ENCODE data around the gene TENM4. TPM values are rescaled to one million over a fixed set of nuclear protein-coding genes. Genes with fewer than 3 reads are reported as not detected.

TENM4 gene
- total RNA-seq, 1 donor from 2014 or later: 0.21 TPM

- no peak for DNase-seq (ENCODE audit: low read depth)
Measured at GRCh38 chr11:79346021-79346420, 94.8 kb downstream of the TENM4 start.

GRCh38 chr11:79344753-79345294 is 96.0 kb downstream of the TENM4 start:
- no peak for DNase-seq (ENCODE audit: low read depth)

- no peak for DNase-seq (ENCODE audit: low read depth)
Measured at GRCh38 chr11:79342686-79343085, 98.1 kb downstream of the TENM4 start.

- DNase-seq (ENCODE audit: low read depth): no peak
Measured at GRCh38 chr11:79342236-79342635, 98.6 kb downstream of the TENM4 start.

GRCh38 chr11:79340535-79340934 is 100.3 kb downstream of the TENM4 start:
- no peak for DNase-seq (ENCODE audit: low read depth)

GRCh38 chr11:79336797-79337517 is 103.9 kb downstream of the TENM4 start:
- no peak for DNase-seq (ENCODE audit: low read depth)

- DNase-seq (ENCODE audit: low read depth): no peak
Measured at GRCh38 chr11:79335681-79336080, 105.1 kb downstream of the TENM4 start.

- DNase-seq (ENCODE audit: low read depth): no peak
Measured at GRCh38 chr11:79333355-79333754, 107.5 kb downstream of the TENM4 start.

- no peak for DNase-seq (ENCODE audit: low read depth)
Measured at GRCh38 chr11:79332017-79332416, 108.8 kb downstream of the TENM4 start.

- no peak for DNase-seq (ENCODE audit: low read depth)
Measured at GRCh38 chr11:79331203-79331901, 109.5 kb downstream of the TENM4 start.

GRCh38 chr11:79330651-79331050 is 110.2 kb downstream of the TENM4 start:
- no peak for DNase-seq (ENCODE audit: low read depth)

GRCh38 chr11:79329561-79329960 is 111.3 kb downstream of the TENM4 start:
- no peak for DNase-seq (ENCODE audit: low read depth)

GRCh38 chr11:79328402-79328801 is 112.4 kb downstream of the TENM4 start:
- DNase-seq (ENCODE audit: low read depth): no peak

- DNase-seq (ENCODE audit: low read depth): no peak
Measured at GRCh38 chr11:79325851-79326250, 115.0 kb downstream of the TENM4 start.

- DNase-seq (ENCODE audit: low read depth): no peak
Measured at GRCh38 chr11:79321263-79321662, 119.6 kb downstream of the TENM4 start.

- peak; percentile 3 for DNase-seq (ENCODE audit: low read depth)
Measured at GRCh38 chr11:79314906-79315689, 125.7 kb downstream of the TENM4 start.

- no peak for DNase-seq (ENCODE audit: low read depth)
Measured at GRCh38 chr11:79313530-79313913, 127.3 kb downstream of the TENM4 start.

- no peak for DNase-seq (ENCODE audit: low read depth)
Measured at GRCh38 chr11:79312617-79313529, 128.0 kb downstream of the TENM4 start.

GRCh38 chr11:79311461-79311860 is 129.4 kb downstream of the TENM4 start:
- no peak for DNase-seq (ENCODE audit: low read depth)

- no peak for DNase-seq (ENCODE audit: low read depth)
Measured at GRCh38 chr11:79309407-79309806, 131.4 kb downstream of the TENM4 start.

GRCh38 chr11:79308429-79308828 is 132.4 kb downstream of the TENM4 start:
- no peak for DNase-seq (ENCODE audit: low read depth)
